NT2/D1 (cell line): ENCODE data around the gene ACOXL.

Experiments
- DNase-seq: peaks from one replicate; pipeline ENCODE4 v3.0.0-alpha.2; 2011; ENCODE audit warnings: low read depth, low spot score
- H3K27me3 ChIP-seq: 2 replicates; pipeline ENCODE4 v1.6.0; 2011; ENCODE audit warnings: mild to moderate bottlenecking; ENCODE audit not compliant: insufficient read length, insufficient read depth
- H3K36me3 ChIP-seq: 2 replicates; pipeline ENCODE4 v1.6.1; 2011; ENCODE audit warnings: mild to moderate bottlenecking, low read length, mixed read lengths; ENCODE audit not compliant: insufficient read depth, insufficient read length
- H3K4me1 ChIP-seq: 2 replicates; pipeline ENCODE4 v1.5.1; 2011; ENCODE audit not compliant: insufficient read depth, insufficient read length
- H3K4me3 ChIP-seq: 2 replicates; pipeline ENCODE4 v1.5.1; 2011; ENCODE audit warnings: low read depth; ENCODE audit not compliant: insufficient read length
- H3K9ac ChIP-seq: 2 replicates; pipeline ENCODE4 v1.6.0; 2011; ENCODE audit warnings: low read depth; ENCODE audit not compliant: insufficient read length
- H3K9me3 ChIP-seq: 2 replicates; pipeline ENCODE4 v1.5.1; 2011; ENCODE audit warnings: mild to moderate bottlenecking, low read length; ENCODE audit not compliant: insufficient read depth
- SUZ12 ChIP-seq: IDR thresholded peaks from 2 replicates; pipeline ENCODE4 v1.6.1; 2011; ENCODE audit not compliant: insufficient read length, insufficient read depth; ENCODE audit errors: extremely low read depth
- YY1 ChIP-seq: IDR thresholded peaks from 2 replicates; pipeline ENCODE4 v1.6.1; 2011; ENCODE audit not compliant: insufficient read length, insufficient read depth
- ZNF274 ChIP-seq: IDR thresholded peaks from 2 replicates; pipeline ENCODE4 v1.6.1; 2011; ENCODE audit warnings: mild to moderate bottlenecking, low read depth, low read length

ACOXL gene

DNA sequence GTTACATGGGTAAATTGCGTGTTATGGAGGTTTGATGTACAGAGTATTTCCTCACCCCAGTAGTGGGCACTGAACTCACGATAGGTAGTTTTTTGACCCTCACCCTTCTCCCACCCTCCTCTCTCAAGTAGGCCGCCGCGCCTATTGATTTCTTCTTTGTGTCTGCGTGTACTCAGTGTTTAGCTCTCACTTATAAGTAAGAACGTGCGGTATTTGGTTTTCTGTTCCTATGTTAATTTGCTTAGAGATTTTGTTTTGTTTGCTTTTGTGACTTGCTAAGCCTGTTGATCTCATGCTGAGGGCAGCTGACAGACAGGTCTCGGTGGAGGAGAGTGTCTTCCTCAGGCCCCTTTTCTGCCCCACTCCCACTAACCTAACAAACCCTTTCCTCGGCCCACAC is 36.2 kb downstream of the ACOXL start:
- TF ChIP-seq ZNF274 (no peak), YY1 (no peak), SUZ12 (no peak)
- Histone ChIP-seq H3K4me1 (peaks cover 18% of the 10 kb centered on the region), H3K9ac (no peak overlapping the region), H3K4me3 (no peak overlapping the region), H3K36me3 (no peaks in the 10 kb centered on the region), H3K27me3 (no peaks in the 10 kb centered on the region), H3K9me3 (no peaks in the 10 kb centered on the region)
- DNase-seq: no peak

DNA sequence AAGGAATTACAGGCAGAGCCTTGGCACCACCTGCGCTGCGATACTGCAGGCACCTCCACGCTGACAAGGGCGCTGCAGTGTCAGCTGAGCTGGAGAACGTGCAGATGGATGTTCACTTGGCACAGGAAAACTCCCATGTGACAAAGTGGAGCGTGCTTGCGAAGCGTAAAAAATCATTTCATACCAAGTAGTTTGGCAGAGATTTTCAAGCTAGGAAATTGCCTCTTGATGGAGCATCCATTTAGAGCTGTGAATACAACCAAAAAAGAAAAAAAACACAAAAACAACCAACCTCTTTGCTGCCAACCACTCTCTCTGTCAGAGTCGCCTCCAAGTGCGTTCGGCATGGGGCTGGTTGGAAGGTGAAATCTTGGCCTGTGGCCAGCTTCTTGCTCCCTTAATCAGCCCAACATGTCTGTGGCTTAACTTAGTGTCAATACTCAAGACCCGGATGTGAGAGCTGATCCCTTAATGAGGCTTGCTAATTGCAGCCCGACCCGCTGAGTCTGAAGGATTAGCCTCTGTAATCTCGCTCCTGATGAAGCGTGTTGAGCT is 38.1 kb downstream of the ACOXL start:
- no peak overlapping the region for H3K4me3 ChIP-seq
- no peak for TF ChIP-seq YY1
- no peak for TF ChIP-seq ZNF274
- TF ChIP-seq SUZ12: no peak
- H3K9ac ChIP-seq: no peak overlapping the region
- no peaks in the 10 kb centered on the region for H3K9me3 ChIP-seq
- H3K36me3 ChIP-seq: no peaks in the 10 kb centered on the region
- H3K27me3 ChIP-seq: no peaks in the 10 kb centered on the region
- no peak for DNase-seq
- H3K4me1 ChIP-seq: peaks cover 21% of the 10 kb centered on the region

DNA sequence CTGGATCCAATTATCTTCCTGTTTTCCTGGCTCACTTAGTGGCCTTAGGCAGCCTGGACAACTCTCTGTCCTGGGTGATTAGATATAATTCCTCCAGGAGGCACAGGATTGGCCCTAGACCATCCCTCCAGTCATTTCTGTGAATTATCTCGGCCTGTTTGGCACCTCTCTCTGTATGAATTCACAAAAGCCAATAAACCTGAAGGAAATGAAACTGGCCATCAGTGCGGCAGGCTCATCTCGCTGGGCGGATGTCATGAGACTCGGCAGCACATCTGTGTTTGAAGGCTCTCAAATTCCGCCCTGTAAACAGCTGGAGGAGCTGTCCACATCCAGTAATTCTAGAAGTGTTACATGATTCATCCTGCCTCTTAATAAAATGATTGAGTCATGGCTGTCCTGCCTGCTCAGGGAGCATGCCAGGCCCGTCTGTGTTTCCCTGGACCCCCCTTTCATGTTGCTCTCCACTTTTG is 38.6 kb downstream of the ACOXL start:
- peaks cover 21% of the 10 kb centered on the region for H3K4me1 ChIP-seq
- H3K9ac ChIP-seq: no peak overlapping the region

DNA sequence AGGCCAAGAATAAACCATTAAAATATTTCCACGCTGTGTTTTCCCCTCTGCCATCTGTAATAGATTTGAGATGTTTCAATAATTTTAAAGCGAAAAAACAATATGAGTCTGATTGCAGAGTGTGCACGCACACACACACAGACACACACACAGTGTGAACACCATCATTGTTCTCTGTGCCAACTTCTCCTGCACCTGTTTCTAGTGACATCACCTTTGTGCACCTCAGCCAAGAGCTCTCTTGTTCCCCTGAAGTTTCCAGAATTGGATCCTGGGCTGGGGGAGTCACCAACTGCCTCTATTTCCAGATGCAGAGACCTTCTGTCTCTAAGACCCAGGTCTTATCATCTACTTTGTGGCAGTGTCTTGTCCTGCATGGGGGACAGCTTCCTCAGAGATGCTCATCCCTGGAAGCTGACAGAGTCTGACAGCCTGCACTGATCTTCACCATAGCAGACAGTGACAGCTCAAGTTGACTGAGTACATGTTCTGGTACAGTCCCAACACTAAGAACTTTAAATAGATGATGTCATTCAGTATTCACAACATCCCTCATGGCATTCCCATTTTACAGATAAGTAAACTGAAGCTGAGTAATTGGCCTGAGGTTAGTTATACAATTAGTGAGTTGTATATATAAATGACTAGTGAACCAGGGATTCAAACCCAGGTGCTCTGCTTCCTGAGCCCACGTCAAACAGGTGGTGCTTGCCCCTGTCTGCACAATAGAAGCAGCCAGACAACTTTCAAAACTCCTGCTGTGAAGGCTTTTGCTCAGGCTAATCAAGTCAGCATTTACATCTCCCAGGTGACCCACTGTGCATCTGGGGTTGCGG is 39.4 kb downstream of the ACOXL start:
- Histone ChIP-seq H3K9ac (no peak overlapping the region), H3K36me3 (no peaks in the 10 kb centered on the region), H3K4me1 (peaks cover 21% of the 10 kb centered on the region), H3K9me3 (no peaks in the 10 kb centered on the region), H3K27me3 (no peaks in the 10 kb centered on the region), H3K4me3 (no peak overlapping the region)
- no peak for DNase-seq
- TF ChIP-seq ZNF274 (no peak), YY1 (no peak), SUZ12 (no peak)

More for the DNA sequence above, 38.6 kb downstream of the ACOXL start:
- no peak for TF ChIP-seq ZNF274
- no peak for TF ChIP-seq SUZ12
- TF ChIP-seq YY1: no peak
- no peak for DNase-seq
- Histone ChIP-seq H3K9me3 (no peaks in the 10 kb centered on the region), H3K27me3 (no peaks in the 10 kb centered on the region), H3K4me3 (no peak overlapping the region), H3K36me3 (no peaks in the 10 kb centered on the region)

DNA sequence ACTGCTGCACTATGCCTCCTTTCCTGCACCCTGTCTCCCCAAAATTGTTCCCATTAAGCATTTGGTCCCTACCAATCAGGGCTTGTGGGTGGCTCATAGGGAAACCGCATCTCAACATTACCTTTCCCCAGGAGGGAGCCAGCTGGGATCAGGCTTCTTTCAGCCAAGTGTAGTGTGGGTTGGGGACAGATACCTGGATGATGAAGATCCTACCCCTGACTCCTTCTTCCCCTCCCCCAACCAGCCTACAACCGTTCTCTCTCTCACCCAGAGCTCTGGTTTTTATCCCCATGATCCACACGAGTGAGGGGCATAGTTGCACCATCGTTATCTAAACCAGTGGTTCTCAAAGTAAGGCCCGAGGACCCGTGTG is 40.0 kb downstream of the ACOXL start:
- no peak for TF ChIP-seq ZNF274
- TF ChIP-seq SUZ12: no peak
- no peak for TF ChIP-seq YY1
- Histone ChIP-seq H3K9me3 (no peaks in the 10 kb centered on the region), H3K9ac (no peak overlapping the region), H3K27me3 (no peaks in the 10 kb centered on the region), H3K4me1 (peaks cover 16% of the 10 kb centered on the region), H3K36me3 (no peaks in the 10 kb centered on the region), H3K4me3 (no peak overlapping the region)
- DNase-seq: no peak

DNA sequence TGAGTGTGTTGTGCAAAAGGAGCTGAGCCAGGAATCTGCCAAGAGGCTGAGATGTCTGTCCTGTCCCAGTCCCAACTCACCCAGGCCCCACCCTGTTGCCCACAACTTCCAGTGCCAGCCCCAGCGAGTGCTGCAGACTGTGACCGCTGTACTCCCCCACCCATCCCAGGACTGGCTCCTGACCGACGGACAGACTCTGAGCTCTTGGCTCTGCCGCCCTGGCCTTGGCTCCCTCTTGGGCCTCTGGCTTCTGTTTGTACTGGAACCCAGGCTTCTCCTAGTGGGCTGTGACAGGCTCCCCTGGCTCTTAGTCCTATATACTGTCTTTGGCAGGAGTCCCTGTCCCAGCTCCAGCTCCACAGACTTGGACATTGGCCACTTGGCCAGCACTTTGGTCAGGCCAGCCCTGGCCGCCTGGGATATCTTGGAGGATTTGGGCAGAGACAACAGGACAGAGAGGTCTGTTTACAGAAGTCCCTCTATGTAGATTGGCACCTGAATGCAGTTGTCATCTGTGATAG is 41.1 kb downstream of the ACOXL start:
- Histone ChIP-seq H3K4me1 (peaks cover 16% of the 10 kb centered on the region), H3K27me3 (no peaks in the 10 kb centered on the region), H3K9ac (no peak overlapping the region), H3K4me3 (no peak overlapping the region), H3K36me3 (no peaks in the 10 kb centered on the region), H3K9me3 (no peaks in the 10 kb centered on the region)
- no peak for TF ChIP-seq SUZ12
- TF ChIP-seq YY1: no peak
- TF ChIP-seq ZNF274: no peak
- DNase-seq: no peak

DNA sequence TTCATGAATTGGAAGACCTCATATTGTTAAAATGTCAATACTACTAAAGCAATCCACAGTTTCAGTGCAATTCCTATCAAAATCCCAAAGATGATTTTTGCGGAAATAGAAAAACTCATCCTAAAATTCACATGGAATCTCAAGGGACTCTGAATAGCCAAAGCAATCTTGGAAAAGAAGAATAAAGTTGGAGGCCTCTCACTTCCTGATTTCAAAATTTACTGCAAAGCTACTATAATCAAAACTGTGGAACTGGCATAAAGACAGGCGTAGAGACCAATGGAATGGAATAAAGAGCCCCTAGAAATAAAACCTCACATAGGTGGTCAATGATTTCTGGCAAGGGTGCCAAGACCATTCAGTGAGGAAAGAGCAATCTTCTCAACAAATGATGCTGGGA is 42.3 kb downstream of the ACOXL start:
- H3K4me3 ChIP-seq: no peak overlapping the region
- H3K27me3 ChIP-seq: no peaks in the 10 kb centered on the region

More for the DNA sequence above, 42.3 kb downstream of the ACOXL start:
- H3K9me3 ChIP-seq: no peaks in the 10 kb centered on the region
- H3K4me1 ChIP-seq: peaks cover 16% of the 10 kb centered on the region
- no peaks in the 10 kb centered on the region for H3K36me3 ChIP-seq
- TF ChIP-seq ZNF274 (no peak), YY1 (no peak), SUZ12 (no peak)
- DNase-seq: no peak
- no peak overlapping the region for H3K9ac ChIP-seq
